GM18517 (cell line): Measurements from ENCODE around the gene COQ6.
"Not testable (repeated sequence)": the region's sequence is repeated elsewhere in the genome, so short reads cannot be mapped to it uniquely, and the experiment has no call there.

Source experiments
- ATAC-seq: cut with Tn5 transposase; IDR thresholded peaks from one replicate; pipeline ENCODE4 v1.9.1; 2021; ENCODE audit warnings: mild to moderate bottlenecking, moderate library complexity; ENCODE audit not compliant: unreplicated experiment

Gene COQ6

DNA sequence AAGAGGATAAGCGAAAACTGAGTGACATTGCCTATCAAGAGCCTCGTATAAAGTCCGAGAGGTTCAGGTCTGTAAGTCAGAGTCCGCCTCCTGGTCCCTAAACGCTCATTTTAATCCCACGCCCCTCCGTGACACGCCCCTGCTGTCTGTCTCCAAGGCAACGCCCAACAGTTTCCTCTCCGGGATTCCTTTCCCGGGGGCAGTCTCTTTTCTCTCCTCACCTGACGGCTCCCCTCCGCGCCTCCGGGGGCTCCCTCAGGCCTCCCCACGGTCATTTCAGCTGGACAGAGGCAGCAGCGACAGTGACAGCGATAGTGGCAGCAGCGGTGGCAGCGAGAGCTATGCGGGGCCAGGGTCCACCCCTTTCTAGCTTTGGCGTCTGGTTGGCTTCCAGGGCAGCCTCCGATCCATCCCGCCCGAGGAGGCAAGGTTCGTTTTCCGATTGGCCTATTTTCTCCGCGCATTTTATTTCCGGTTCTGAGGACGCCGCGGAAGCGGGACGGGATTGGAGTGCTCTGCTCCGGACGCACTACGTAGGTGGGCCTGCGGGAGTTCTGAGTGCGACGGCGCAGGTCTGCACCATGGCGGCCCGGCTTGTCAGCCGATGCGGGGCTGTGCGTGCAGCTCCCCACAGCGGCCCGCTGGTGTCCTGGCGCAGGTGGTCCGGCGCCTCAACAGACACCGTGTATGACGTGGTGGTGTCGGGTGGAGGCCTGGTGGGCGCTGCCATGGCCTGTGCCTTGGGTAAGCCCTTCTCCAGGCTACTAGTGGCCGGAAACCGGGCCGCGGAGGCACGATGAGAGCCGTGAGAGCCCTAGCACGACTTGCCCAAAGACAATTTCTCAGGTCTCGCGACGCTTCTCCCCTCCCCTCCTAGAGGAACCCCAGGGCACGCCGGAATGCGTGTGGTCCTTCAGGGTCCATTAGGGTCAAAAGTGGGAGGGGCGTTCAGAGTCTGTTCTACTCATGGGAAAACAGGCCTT lies at the start of gene COQ6, which contains the start of gene FAM161B:
Gene COQ6, plus strand, starts transcription at position 551 of the 983 bp plus-strand sequence. Its CDS starts 31 bp downstream, at position 582.
Gene FAM161B, minus strand, starts transcription at position 343 of the 983 bp plus-strand sequence. Its CDS starts 68 bp downstream, at position 275.
- ATAC-seq, result peak; percentile 89

DNA sequence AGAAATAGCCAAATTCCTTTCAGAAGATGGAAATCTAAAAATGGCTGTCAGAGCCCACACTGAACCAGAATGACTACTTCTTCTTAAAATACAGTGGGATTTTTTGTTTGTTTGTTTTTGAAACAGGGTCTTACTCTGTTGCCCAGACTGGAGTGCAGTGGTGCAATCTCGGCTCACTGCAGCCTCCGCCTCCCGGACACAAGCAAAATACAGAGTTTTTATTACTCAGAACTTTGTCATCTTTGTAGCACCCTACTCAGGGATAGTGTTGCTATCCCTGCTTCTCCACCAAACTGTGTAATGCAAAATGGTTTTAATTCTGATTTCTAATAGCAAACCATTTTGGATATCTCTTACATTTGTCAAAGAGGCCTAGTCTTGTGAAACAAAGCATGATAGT lies 47.1 kb upstream of the COQ6 start:
- ATAC-seq, result no peak

DNA sequence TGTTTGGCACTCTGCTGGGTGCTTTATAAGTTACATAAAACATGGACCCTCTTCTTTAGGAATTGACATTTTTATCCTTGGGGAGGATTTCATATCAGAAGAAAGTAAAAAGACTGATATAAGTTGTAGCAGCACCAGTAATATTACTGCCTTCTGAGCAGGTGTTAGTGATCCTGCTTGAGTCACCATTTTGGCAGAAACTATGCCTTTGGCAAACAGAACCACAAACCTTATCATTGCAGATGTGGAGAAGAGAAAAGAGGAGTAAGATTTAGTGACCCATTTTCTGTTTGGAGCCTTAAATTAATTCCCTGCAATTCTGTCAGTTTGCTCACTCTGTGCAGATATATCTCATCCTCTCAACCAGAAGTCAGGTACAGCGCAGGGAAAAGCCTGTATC lies 40.4 kb upstream of the COQ6 start:
- no peak for ATAC-seq

DNA sequence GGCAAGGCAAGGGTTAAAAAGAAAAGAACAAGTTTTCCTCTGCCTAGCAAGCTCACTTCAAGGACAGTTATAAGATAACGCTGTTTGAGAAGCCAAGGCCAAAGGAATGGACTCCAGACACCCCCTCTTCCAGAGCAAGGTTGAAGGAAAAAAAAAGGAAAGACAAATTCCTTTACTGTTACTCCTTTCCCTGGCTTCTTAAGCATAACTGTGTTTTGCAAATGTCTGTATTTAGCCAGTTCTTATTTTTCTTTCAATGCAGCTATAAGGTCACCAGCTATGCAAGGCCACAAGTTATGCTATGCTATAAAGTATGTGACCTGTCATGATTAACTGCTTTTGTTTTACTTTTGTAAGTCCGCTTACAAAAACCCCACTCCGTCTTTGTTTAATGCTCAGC lies 36.8 kb upstream of the COQ6 start:
- no peak for ATAC-seq

DNA sequence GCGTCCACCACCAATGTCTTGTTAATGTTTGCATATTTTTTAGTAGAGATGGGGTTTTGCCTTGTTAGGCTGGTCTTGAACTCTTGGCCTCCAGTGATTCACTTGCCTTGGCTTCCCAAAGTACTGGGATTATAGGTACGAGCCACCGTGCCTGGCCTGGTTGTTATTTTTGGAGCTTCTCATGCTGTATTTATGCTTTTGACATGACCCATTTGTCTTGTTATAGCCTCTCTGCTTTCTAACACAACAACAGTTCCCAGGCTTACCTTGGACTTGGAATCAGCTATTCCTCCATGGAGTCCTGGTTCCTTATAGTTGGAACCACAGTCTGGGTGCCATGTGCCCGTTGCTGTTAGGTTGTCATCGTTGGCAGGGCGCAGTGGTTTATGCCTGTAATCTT lies 33.8 kb upstream of the COQ6 start:
- no peak for ATAC-seq

DNA sequence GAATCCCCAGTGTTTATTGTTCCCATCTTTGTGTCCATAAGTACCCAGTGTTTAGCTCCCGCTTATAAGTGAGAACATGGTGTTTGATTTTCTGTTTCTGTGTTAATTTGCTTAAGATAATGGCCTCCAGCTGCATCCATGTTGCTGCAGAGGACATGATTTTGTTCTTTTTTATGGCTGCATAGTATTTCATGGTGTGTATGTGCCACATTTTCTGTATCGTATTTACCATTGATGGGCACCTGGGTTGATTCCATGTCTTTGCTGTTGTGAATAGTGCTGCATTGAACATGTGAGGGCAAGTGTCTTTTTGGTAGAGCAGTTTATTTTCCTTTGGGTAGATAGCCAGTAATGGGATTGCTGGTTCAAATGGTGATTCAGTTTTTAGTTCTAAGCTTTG lies 30.6 kb upstream of the COQ6 start:
- ATAC-seq, result not testable (repeated sequence)

DNA sequence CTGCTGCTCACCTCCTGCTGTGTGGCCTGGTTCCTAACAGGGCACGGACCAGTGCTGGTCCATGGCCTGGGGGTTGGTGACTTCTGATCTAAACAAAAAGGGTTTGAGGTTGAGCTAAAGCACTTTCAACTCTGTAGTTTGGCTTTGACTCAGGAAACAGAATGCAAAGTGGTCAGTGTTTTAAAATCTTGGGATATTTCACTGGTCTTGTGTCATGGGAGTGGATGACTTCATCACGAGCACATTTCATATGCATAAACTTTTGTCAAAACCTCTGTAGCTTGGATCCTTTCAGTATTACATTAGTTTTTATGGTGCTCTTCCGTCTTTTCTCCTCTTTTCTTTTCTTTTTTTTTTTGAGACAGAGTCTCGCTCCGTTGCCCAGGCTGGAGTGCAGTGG lies 25.8 kb upstream of the COQ6 start:
- ATAC-seq, result no peak

DNA sequence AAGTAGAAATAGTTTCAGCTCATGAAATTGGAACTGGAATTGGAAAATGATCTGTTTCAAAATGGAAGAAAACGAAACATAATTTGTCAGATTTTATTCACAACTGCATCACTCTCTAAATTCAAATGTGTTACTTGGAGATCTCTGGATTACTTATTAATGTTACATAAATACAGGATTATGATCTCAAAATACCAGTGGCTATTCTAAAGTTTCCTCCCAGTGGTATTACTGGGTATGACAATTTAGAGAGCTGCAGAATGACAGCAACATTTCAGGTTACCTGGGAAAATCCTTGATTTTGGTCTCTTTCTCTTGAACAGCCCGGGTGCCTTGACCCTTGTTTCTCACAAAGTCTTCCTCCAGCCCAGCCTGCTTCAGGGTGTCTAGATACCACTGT lies 14.4 kb upstream of the COQ6 start:
- ATAC-seq, result no peak

DNA sequence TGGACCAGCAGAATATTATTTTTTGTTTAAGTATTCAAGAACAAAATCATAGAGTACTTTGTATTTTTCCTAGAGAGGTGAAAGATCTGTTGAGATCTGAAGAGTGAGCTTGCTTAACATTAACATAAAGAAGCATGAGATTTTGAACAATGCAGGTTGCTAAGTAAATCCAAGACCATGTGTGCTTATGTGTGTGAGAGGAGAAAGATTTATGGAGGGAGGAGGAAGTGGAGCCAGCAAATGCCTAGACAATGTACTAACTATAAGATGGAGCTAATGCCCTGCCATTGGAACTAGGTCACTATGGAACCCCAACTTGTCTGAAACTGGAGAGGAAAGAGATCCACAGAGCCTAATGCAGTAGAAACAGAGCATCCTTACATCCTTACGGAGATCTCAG lies 13.6 kb upstream of the COQ6 start:
- no peak for ATAC-seq

DNA sequence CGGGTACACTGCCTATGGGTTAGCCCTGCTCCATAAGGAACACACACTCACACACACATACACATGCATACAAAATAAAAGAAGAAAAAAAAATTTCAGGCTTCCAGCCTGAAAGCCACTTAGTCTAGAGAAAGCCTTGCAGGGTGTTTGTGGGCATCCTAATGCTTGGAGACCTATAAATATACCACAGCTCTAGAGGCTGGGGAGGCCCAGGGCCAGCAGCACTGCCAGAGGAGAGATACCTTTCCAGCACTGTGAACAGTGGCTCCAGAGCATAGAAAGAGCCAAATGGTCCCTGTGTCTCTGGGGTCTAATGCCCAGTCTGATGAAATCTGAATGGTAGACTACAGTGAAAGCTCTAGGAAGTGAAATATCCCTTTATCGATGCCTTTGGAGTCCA lies 13.1 kb upstream of the COQ6 start:
- no peak for ATAC-seq

DNA sequence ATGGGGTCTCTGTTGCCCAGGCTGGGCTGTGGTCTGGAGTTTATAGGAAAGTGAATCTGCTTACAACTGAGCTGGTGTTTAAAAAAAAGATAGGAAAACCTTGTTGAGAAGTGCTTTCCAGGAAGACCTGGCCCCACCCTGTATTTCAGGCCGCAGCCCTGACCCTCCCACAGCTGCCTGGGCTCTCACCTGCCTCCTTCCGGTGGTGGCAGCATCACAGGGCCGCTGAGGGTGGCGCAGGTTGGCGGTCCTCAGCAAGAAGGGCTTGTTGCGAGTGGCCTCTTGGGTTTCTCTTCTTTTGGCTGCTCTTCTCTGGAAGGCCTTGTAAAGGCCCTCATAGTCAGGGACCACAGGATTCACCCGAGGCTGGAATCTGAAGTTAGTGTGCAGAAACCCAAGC lies 7.9 kb upstream of the COQ6 start:
- ATAC-seq, result no peak

DNA sequence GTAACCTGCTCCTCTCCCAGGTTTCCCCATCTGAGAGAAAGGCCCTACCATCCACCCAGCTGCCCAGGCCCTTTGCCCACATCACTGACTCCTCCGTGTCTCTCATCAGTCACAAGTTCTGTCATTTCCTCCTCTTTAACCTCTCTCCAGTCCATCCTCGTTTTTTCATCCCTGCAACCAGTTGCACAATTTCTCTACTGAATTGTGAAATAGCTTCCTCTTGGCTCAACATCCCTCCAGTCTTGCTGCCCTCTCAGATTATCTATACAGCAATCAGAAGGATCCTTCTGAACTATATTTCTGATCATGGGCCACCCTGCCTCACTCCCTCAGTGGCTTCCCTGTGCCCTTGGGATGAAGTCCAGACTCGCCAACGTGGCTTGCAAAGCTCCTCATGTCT lies 7.0 kb upstream of the COQ6 start:
- ATAC-seq, result no peak

DNA sequence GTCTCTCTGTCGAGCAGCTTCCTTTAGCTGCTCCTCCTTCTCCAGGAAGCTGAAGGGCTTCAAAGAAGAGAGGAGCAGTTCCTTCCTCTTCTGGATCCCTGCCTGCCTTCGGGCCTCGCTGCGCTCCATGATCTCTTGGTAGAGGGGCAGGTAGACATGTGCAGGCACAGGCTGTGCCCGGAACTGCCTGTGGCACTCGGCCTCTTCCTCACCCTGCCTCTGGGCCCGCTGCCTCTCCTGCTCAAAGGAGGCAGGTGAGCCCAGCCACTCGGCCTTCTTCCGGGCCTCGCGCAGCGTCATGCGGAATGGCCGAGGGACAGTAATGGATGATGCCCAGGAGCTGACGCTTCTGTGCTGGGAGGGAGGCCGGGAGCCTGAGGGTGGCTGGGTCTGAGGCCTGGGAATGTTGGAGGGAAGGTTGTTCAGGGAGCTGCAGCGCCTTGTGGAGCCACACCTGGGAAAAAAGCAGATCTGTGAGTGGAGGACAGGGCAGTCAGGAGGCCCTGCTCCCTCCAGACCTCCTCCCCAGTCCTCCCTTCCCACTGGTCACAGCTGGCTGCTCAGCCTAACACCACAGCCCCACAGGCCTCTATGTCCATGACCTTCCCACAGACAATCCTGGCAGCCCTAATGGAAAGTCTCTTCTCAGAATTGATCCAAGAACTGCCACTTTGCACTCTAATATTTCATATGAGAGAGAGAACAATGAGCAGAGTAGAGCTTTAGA lies 5.5 kb upstream of the COQ6 start:
- ATAC-seq, result no peak

DNA sequence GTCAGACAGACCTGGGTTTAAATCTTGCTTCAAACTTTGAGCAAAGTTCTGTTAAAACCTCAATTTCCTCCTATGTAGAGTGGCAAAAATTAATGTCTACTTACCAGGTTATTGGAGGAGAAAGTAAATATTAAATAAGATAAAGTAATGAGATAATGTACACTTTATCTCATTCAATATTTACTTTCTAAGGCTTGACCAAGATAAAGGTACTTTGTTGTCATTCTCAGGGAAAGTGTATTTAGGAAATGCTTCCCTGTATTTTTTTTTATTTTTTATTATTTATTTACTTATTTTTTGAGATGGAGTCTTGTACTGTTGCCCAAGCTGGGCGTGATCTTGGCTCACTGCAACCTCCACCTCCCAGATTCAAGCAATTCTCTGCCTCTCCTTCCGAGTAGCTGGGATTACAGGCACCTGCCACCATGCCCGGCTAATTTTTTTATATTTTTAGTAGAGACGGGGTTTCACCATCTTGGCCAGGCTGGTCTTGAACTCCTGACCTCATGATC lies 4.9 kb upstream of the COQ6 start:
- no peak for ATAC-seq

DNA sequence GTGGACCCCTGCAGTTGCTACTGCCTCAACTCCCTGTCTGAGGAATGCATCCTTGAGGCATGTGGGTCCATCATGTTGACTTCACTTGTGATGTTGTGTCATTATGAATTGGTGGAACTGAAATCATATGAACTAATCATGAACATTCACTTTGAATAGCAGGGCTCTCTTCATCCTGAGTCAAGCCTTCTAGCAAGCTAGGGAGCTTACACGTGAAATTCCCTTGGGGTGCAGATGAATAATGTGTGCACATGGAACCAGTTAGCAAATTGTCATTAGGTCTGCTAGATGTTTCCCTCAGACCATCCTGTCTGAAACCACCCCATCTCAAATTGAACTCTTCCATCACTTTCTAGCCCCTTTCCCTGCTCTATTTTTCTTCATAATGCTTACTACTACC lies 3.6 kb downstream of the COQ6 start:
- no peak for ATAC-seq

DNA sequence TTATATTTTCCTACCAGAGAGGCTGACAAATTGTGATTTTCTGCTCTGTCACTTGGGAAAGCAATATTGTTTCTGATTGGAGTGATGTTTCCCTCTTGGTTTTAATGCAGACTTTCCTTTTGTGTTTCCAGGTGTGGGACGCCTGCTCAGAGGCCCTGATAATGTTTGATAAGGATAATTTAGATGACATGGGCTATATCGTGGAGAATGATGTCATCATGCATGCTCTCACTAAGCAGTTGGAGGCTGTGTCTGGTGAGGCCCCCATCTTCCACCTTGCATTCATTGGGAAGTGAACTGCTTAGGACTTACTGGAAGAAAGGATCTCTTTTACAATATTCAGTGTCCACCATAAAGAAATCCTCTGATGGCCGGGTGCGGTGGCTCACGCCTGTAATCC lies 5.6 kb downstream of the COQ6 start:
- no peak for ATAC-seq

DNA sequence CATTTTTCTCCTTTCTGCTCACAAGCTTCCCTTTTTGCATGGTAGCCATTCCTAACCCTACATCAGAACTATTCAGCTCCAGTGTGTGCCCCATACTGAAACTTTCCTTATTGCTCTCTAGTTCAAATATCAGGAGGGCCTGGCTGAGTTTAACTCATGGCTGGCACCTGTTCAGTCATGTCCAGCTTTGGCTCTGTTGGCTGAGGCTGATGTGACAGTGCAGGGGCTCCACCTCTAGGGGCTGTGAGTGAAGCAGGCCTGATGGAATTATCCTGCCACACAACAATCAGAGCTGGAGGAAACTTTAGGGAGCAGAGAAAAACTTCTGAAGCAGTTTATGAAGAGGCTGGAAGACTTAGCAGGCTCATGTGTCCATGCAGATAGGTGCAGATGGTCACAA lies 8.5 kb downstream of the COQ6 start:
- ATAC-seq, result no peak

DNA sequence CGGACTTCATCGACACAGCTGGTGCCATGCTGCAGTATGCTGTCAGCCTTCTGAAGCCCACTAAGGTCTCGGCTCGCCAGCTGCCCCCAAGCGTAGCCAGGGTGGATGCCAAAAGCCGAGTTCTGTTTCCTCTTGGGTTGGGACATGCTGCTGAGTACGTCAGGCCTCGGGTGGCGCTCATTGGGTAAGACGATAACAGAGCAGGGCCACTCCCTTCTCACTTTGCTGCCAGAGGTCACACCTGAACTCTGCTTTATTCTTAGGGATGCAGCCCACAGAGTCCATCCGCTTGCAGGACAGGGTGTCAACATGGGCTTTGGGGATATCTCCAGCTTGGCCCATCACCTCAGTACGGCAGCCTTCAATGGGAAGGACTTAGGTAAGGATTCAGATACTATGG lies 11.1 kb downstream of the COQ6 start:
- no peak for ATAC-seq

DNA sequence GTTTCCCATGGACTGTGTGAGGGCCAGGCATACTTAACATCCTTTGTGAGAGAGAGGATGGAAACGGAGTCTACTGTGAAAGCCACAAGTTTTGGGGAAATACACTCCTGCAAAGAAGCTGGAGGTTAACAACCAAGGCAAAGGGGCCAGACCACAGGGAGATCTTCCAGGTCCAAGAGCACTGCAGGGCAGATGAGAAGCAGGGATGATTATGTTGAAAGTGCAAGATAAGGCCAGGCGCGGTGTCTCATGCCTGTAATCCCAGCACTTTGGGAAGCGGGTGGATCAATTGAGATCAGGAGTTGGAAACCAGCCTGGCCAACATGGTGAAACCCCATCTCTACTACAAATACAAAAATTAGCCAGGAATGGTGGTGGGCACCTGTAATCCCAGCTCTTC lies 15.1 kb downstream of the COQ6 start:
- no peak for ATAC-seq

DNA sequence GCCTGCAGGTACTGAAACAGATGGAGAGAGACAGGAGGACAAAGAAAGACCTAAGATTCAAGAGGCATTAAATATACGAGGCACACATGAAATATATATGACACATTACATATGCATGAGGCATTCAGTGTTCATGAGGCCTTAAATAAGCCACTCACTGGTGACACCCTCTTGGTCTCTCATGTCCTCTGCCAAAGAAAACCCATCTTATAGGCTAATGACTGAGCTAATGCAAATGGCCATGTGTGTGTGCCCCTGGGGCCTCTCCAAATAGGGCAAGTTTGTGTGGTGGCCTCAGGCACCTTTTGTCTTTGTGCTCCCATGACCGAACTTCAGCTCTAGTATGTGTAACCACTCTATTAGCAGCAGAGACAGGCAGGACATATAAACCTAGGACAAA lies 18.8 kb downstream of the COQ6 start:
- no peak for ATAC-seq

DNA sequence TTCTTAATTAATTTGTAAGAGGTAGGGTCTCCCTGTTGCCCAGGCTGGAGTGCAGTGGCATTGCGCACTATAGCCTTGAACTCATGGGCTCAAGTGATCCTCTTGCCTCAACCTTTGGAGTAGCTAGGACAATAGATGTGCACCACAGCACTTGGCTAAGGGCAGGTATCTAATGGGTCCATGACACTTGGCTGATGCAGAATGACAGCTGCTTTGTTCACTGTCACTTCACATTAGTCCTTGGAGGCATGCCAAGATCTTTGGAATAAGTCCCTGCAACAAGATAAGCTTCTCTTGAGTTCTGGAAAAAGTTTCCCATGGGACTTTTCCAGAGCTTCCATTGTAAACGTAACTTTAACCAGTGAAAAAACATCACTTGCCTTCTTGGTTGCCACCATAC lies 23.4 kb downstream of the COQ6 start:
- no peak for ATAC-seq

DNA sequence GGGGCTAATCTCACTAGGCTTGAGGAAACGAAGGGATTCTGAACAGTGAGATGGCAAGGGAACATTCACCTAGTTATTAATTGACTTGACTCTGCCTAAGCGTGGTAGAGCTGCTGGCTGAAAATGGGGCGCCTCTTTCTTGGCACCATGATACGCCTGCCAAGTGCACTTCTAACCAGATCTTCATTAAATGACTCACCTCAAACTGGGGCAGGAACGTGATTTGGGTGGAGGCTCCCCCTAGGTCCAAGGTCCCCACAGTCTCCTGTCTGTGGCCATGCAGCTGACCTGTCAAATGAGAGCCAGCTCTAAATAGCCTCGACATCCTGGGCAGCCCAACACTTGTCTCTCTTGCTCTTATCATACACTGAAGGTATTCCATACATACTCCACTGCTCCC lies 26.0 kb downstream of the COQ6 start:
- ATAC-seq, result no peak
